K562 (cell line): ENCODE results near the gene LPCAT3. TPM values are rescaled to one million over a fixed set of nuclear protein-coding genes. Genes with fewer than 3 reads are reported as not detected.

ENCODE experiments used
- ASH1L ChIP-seq: fragments of 450-650 bp; IDR thresholded peaks from 2 replicates; pipeline ENCODE4 v1.6.1; 2018; ENCODE audit warnings: borderline replicate concordance, mild to moderate bottlenecking, low read depth; ENCODE audit not compliant: partially characterized antibody
- DNMT1 ChIP-seq: fragments of 450-650 bp; IDR thresholded peaks from 2 replicates; pipeline ENCODE4 v1.6.1; 2016; ENCODE audit warnings: antibody characterized with exemption, mild to moderate bottlenecking
- GABPB1 ChIP-seq: sonication (generic); formaldehyde crosslinking; IDR thresholded peaks from 2 replicates; pipeline ENCODE4 v1.8.0; 2022; ENCODE audit warnings: mild to moderate bottlenecking, missing genetic modification reagents
- JUN ChIP-seq, 2 experiments: sonication (generic) in 1 of 2; formaldehyde crosslinking in 1 of 2; IDR thresholded peaks; 2 replicates each; pipeline versions ENCODE4 v1.6.1 to v1.8.0; 2012 to 2022; ENCODE audit warnings: borderline replicate concordance in 2 of 2, mild to moderate bottlenecking in 2 of 2, improper control_type of control experiment in 1 of 2, low read depth in 1 of 2, low read length in 1 of 2, missing genetic modification reagents in 1 of 2
- JUND ChIP-seq, 2 experiments: IDR thresholded peaks; 2 replicates in 1 of 2; 3 replicates in 1 of 2; pipeline ENCODE4 v1.6.1; 2011; ENCODE audit warnings: borderline replicate concordance in 2 of 2, low read depth in 2 of 2, low read length in 2 of 2, improper control_type of control experiment in 1 of 2, missing biosample characterization in 1 of 2, missing genetic modification characterization in 1 of 2, missing genetic modification reagents in 1 of 2
- POLR2AphosphoS5 ChIP-seq: IDR thresholded peaks from 2 replicates; pipeline ENCODE4 v1.6.1; 2011; ENCODE audit warnings: mild to moderate bottlenecking, low read depth, low read length, moderate library complexity; ENCODE audit not compliant: control insufficient read depth, insufficient read depth
- SMARCB1 ChIP-seq: IDR thresholded peaks from 2 replicates; pipeline ENCODE4 v1.6.1; 2011; ENCODE audit warnings: improper control_type of control experiment, low read depth; ENCODE audit not compliant: insufficient read length
- ZFX ChIP-seq: sonication (generic); formaldehyde crosslinking; IDR thresholded peaks from 2 replicates; pipeline ENCODE4 v1.8.0; 2022; ENCODE audit warnings: mild to moderate bottlenecking, missing genetic modification reagents, moderate library complexity
- polyA plus RNA-seq, 8 experiments: library from polyadenylated mRNA; depleted of rRNA in 4 of 8; stranded (reverse) in 5 of 8; unstranded in 3 of 8; fragments of >200 nt; fragmentation: Nextera tagmentation in 2 of 8; fragmentation: Illumina TruSeq in 1 of 8; extraction: Ambion mirVana in 2 of 8; extraction: Trizol in 1 of 8; gene quantifications; 2 replicates each; pipeline versions ENCODE4 v1.2.1 to v1.2.3, GENCODE V29; 2011 to 2014; ENCODE audit warnings: inconsistent platforms in 1 of 8, missing spikeins in 1 of 8
- total RNA-seq, 7 experiments: library from RNA; depleted of rRNA in 6 of 7; stranded (reverse); fragments of >200 nt in 6 of 7; fragmentation: Illumina TruSeq in 2 of 7; extraction: Trizol in 2 of 7; gene quantifications; 2 replicates each; pipeline versions ENCODE4 v1.2.1 to v1.2.3, GENCODE V29; 2011 to 2021; ENCODE audit warnings: low replicate concordance in 1 of 7
- TF ChIP-seq, protein P1 (sequence below): fragments of 450-650 bp; formaldehyde crosslinking; IDR thresholded peaks from 2 replicates; pipeline ENCODE4 v1.4.0; 2020; ENCODE audit warnings: mild to moderate bottlenecking, mixed read lengths
- TF ChIP-seq, protein P2 (sequence below): fragments of 450-650 bp; IDR thresholded peaks from 2 replicates; pipeline ENCODE4 v1.6.1; 2017; ENCODE audit warnings: antibody characterized with exemption, mild to moderate bottlenecking
- TF ChIP-seq, protein P3 (sequence below): IDR thresholded peaks from 3 replicates; pipeline ENCODE4 v1.6.1; 2011; ENCODE audit warnings: borderline replicate concordance, mild to moderate bottlenecking; ENCODE audit not compliant: insufficient read length, insufficient read depth

Gene LPCAT3
- total and polyA plus RNA-seq, 9 of the 15 experiments (the other 6 are each of a cell fraction or from before 2014, with no cell fraction given): 4.9 to 52.5 (median 25.3) TPM

DNA sequence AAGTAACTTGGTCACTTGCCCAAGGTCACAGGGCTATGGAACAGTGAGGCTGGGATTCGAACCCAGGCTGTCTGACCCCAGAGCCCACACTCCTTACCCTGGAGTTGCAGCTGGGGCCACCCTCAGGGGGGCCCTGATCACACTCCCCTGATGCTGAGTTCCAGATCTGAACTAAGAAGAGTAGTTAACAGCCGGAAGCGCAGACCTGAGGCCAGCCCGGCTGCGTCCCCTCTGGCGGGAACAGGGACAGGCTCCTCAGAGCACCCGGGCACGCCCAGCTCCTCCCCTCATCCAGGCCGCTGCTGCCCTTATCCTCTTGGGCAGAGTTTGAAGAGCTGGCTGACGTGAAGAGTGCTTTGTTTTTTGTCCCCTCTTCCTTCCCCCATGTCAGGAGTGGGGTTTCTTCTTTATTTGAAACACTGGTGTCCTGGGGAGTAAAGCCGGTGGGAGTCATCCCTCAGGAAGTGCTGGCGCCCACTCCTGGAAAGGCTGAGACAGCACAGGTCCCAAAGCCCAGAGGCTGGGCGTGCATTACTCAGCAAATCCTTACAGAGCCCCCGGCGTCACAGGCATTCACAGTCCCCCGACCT lies 56.5 kb downstream of the LPCAT3 start (continued):
- TF ChIP-seq, protein P1, sequence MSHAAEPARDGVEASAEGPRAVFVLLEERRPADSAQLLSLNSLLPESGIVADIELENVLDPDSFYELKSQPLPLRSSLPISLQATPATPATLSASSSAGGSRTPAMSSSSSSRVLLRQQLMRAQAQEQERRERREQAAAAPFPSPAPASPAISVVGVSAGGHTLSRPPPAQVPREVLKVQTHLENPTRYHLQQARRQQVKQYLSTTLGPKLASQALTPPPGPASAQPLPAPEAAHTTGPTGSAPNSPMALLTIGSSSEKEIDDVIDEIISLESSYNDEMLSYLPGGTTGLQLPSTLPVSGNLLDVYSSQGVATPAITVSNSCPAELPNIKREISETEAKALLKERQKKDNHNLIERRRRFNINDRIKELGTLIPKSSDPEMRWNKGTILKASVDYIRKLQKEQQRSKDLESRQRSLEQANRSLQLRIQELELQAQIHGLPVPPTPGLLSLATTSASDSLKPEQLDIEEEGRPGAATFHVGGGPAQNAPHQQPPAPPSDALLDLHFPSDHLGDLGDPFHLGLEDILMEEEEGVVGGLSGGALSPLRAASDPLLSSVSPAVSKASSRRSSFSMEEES: no peak
- TF ChIP-seq POLR2AphosphoS5 (peak; percentile 66; the same call in 1 of the 2 replicates), ZFX (CRISPR knock-in tag) (peak; percentile 65), JUND (IDR thresholded peaks at IDR 0.05; ENCODE audit: borderline replicate concordance, low read depth, low read length) (no peak), JUND (tag; IDR thresholded peaks at IDR 0.05; ENCODE audit: borderline replicate concordance, low read depth, low read length) (no peak), SMARCB1 (no peak), DNMT1 (no peak), JUN (IDR thresholded peaks at IDR 0.05; ENCODE audit: borderline replicate concordance, low read depth, low read length) (peak; percentile 7; the same call in 1 of the 2 replicates), JUN (CRISPR knock-in tag; IDR thresholded peaks at IDR 0.05; ENCODE audit: borderline replicate concordance) (no peak), ASH1L (no peak), GABPB1 (CRISPR knock-in tag) (peak; percentile 88)
- TF ChIP-seq, protein P2, sequence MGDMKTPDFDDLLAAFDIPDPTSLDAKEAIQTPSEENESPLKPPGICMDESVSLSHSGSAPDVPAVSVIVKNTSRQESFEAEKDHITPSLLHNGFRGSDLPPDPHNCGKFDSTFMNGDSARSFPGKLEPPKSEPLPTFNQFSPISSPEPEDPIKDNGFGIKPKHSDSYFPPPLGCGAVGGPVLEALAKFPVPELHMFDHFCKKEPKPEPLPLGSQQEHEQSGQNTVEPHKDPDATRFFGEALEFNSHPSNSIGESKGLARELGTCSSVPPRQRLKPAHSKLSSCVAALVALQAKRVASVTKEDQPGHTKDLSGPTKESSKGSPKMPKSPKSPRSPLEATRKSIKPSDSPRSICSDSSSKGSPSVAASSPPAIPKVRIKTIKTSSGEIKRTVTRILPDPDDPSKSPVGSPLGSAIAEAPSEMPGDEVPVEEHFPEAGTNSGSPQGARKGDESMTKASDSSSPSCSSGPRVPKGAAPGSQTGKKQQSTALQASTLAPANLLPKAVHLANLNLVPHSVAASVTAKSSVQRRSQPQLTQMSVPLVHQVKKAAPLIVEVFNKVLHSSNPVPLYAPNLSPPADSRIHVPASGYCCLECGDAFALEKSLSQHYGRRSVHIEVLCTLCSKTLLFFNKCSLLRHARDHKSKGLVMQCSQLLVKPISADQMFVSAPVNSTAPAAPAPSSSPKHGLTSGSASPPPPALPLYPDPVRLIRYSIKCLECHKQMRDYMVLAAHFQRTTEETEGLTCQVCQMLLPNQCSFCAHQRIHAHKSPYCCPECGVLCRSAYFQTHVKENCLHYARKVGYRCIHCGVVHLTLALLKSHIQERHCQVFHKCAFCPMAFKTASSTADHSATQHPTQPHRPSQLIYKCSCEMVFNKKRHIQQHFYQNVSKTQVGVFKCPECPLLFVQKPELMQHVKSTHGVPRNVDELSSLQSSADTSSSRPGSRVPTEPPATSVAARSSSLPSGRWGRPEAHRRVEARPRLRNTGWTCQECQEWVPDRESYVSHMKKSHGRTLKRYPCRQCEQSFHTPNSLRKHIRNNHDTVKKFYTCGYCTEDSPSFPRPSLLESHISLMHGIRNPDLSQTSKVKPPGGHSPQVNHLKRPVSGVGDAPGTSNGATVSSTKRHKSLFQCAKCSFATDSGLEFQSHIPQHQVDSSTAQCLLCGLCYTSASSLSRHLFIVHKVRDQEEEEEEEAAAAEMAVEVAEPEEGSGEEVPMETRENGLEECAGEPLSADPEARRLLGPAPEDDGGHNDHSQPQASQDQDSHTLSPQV: 0 out of 2 replicates have a peak, but pooled peaks have one; percentile 6
- TF ChIP-seq, protein P3, sequence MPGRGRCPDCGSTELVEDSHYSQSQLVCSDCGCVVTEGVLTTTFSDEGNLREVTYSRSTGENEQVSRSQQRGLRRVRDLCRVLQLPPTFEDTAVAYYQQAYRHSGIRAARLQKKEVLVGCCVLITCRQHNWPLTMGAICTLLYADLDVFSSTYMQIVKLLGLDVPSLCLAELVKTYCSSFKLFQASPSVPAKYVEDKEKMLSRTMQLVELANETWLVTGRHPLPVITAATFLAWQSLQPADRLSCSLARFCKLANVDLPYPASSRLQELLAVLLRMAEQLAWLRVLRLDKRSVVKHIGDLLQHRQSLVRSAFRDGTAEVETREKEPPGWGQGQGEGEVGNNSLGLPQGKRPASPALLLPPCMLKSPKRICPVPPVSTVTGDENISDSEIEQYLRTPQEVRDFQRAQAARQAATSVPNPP: no peak
